ENCODE measurements around the gene ADGRA3. TPM values are rescaled to one million over a fixed set of nuclear protein-coding genes. Genes with fewer than 3 reads are reported as not detected.

Gene ADGRA3
- total RNA-seq, 1 experiment from 2014 or later, result 57.5 TPM

DNA sequence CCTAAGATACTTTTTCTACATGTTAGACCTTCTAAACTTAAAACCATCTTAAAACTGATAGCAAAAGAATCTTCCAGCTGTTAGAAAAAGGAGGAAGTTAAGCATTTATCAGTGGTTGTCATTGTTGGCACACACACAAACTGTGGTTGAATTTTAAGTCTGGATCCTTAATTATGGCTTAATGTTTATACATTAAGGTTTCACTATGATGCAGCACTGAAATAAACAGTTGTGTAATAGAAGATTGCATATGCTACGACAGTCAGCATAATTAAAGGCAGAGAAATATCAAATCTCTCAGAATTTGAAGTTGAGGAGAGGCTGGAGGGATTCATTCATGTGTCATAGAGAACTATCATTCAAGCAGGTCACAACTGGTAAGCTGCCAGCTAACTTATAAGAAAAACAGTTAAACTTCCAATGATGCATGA, 32.3 kb downstream of the ADGRA3 start:
- TF ChIP-seq, protein P1, sequence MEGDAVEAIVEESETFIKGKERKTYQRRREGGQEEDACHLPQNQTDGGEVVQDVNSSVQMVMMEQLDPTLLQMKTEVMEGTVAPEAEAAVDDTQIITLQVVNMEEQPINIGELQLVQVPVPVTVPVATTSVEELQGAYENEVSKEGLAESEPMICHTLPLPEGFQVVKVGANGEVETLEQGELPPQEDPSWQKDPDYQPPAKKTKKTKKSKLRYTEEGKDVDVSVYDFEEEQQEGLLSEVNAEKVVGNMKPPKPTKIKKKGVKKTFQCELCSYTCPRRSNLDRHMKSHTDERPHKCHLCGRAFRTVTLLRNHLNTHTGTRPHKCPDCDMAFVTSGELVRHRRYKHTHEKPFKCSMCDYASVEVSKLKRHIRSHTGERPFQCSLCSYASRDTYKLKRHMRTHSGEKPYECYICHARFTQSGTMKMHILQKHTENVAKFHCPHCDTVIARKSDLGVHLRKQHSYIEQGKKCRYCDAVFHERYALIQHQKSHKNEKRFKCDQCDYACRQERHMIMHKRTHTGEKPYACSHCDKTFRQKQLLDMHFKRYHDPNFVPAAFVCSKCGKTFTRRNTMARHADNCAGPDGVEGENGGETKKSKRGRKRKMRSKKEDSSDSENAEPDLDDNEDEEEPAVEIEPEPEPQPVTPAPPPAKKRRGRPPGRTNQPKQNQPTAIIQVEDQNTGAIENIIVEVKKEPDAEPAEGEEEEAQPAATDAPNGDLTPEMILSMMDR (conservative IDR thresholded peaks at IDR 0.05; ENCODE audit: low read depth, low read length), result no peak
- no peak for TF ChIP-seq EZH2 (IDR thresholded peaks at IDR 0.05; ENCODE audit: borderline replicate concordance, low read depth, low read length, poor library complexity, severe bottlenecking)
- Histone ChIP-seq H3K4me1 (ENCODE audit: insufficient read depth, low read length, poor library complexity, severe bottlenecking) (peaks cover 63% of the 10 kb centered on the region), H3K27me3 (replicated peaks; ENCODE audit: insufficient read depth, low read depth, low read length, poor library complexity) (no peaks in the 10 kb centered on the region), H3K9me3 (ENCODE audit: low read depth, low read length, poor library complexity, severe bottlenecking) (no peaks in the 10 kb centered on the region), H3K36me3 (ENCODE audit: insufficient read depth, low read length, poor library complexity, severe bottlenecking) (no peaks in the 10 kb centered on the region), H3K4me3 (ENCODE audit: low read depth, low read length, poor library complexity, severe bottlenecking) (peak overlapping the region; percentile 15), H3K27ac (ENCODE audit: low read depth, low read length, poor library complexity, severe bottlenecking) (peak overlapping the region; percentile 69)
- BruUV-seq (replicated peaks), result no TSS peak
- intact Hi-C loops (cut with micrococcal nuclease; ENCODE audit: unreplicated experiment), result no loop called here
- DNase-seq (ENCODE audit: low spot score), result peak; percentile 55
- ChIA-PET CTCF (no interaction called here), POLR2A (ENCODE audit: low non-redundant PET) (no interaction called here)

DNA sequence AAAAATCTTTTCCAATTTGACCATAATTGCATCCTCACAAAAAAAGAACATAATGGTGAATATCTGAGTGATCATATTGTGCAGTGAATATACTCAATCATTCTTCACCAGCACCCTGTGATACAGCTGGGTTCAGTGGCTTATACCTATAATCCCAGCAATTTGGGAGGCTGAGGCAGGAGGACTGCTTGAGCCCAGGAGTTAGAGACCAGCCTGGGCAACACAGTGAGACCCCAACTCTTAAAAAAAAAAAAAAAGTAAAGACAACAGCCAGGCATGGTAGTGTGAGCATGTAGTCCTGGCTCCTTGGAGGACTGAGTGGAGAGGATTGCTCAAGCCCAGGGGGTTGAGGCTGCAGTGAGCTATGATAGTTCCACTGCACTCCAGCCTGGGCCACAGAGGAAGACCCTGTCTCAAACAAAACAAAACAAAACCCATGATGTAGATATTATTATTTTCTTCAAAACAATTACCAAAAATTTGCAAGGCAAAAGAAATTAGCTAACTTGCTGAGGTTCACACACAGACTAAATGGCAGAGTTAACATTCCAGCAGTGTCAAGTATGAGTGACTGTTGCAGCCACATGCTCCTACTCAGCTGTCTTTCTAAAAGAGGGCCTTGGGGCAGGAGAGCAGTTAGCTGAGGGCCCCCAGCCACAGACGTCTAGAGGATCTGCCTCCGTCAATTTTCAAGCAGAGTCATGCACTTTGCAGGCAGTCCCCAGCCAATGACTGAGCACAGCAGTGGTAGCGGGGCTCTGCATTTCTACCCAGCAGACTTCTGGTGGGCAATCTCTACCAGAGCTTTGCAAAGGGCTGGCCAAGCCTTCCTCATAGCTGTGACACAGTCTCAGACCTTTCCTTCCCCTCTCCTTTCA, 33.4 kb downstream of the ADGRA3 start:
- no peak for DNase-seq (ENCODE audit: low spot score)
- no TSS peak for BruUV-seq (replicated peaks)
- no peaks in the 10 kb centered on the region for H3K36me3 ChIP-seq (ENCODE audit: insufficient read depth, low read length, poor library complexity, severe bottlenecking)
- peaks cover 69% of the 10 kb centered on the region for H3K4me1 ChIP-seq (ENCODE audit: insufficient read depth, low read length, poor library complexity, severe bottlenecking)
- CTCF ChIA-PET, result no interaction called here
- H3K27ac ChIP-seq (ENCODE audit: low read depth, low read length, poor library complexity, severe bottlenecking), result peak overlapping the region; percentile 69
- no peaks in the 10 kb centered on the region for H3K9me3 ChIP-seq (ENCODE audit: low read depth, low read length, poor library complexity, severe bottlenecking)
- no peak overlapping the region for H3K4me3 ChIP-seq (ENCODE audit: low read depth, low read length, poor library complexity, severe bottlenecking)
- POLR2A ChIA-PET (ENCODE audit: low non-redundant PET), result no interaction called here
- TF ChIP-seq, protein P1 (conservative IDR thresholded peaks at IDR 0.05; ENCODE audit: low read depth, low read length), result no peak
- TF ChIP-seq EZH2 (IDR thresholded peaks at IDR 0.05; ENCODE audit: borderline replicate concordance, low read depth, low read length, poor library complexity, severe bottlenecking), result no peak
- no peaks in the 10 kb centered on the region for H3K27me3 ChIP-seq (replicated peaks; ENCODE audit: insufficient read depth, low read depth, low read length, poor library complexity)
- intact Hi-C loops (cut with micrococcal nuclease; ENCODE audit: unreplicated experiment), result no loop called here

DNA sequence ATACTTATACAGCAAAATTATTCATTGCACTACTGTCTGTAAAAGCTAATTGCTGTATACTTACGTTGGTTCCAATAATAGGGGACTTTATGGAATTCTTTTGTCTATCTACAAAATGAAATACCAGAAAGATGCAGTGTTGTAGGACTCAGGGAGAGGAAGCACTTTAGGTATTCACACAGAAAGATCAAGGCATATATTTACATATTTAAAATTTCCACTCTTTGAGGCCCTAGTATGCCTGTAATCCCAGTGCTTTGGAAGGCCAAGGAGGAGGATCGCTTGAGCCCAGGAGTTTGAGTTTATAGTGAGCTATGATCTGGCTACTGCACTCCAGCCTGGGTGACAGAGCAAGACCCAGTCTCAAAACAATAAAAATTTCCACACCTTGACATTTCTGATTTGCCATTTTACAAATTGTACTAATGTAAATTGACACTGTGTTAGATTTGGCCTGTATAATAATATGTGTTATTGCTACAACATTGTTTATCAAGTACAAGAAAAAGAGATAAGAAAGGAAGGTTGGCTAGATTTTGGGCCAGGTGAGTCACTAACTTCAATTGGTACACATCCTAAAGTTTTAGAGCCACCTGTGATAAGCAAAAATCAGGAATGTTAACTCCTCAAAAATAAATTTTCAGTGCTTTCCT, 35.1 kb downstream of the ADGRA3 start:
- Histone ChIP-seq H3K27ac (ENCODE audit: low read depth, low read length, poor library complexity, severe bottlenecking) (no peak overlapping the region), H3K9me3 (ENCODE audit: low read depth, low read length, poor library complexity, severe bottlenecking) (no peaks in the 10 kb centered on the region), H3K27me3 (replicated peaks; ENCODE audit: insufficient read depth, low read depth, low read length, poor library complexity) (no peaks in the 10 kb centered on the region), H3K4me1 (ENCODE audit: insufficient read depth, low read length, poor library complexity, severe bottlenecking) (peaks cover 63% of the 10 kb centered on the region), H3K4me3 (ENCODE audit: low read depth, low read length, poor library complexity, severe bottlenecking) (no peak overlapping the region), H3K36me3 (ENCODE audit: insufficient read depth, low read length, poor library complexity, severe bottlenecking) (no peaks in the 10 kb centered on the region)
- CTCF ChIA-PET, result no interaction called here
- BruUV-seq (replicated peaks), result no TSS peak
- DNase-seq (ENCODE audit: low spot score), result no peak
- POLR2A ChIA-PET (ENCODE audit: low non-redundant PET), result no interaction called here
- intact Hi-C loops (cut with micrococcal nuclease; ENCODE audit: unreplicated experiment), result no loop called here
- TF ChIP-seq, protein P1 (conservative IDR thresholded peaks at IDR 0.05; ENCODE audit: low read depth, low read length), result no peak
- TF ChIP-seq EZH2 (IDR thresholded peaks at IDR 0.05; ENCODE audit: borderline replicate concordance, low read depth, low read length, poor library complexity, severe bottlenecking), result no peak

All from A673 (cell line).